Fibroblast of pulmonary artery (primary cell): ENCODE data around the gene SPNS2.

ENCODE experiments used
- DNase-seq: peaks from one replicate; pipeline ENCODE4 v3.0.0-alpha.2; 2010; ENCODE audit warnings: low read depth
- H3K4me3 ChIP-seq: replicated peaks from 2 replicates; pipeline ENCODE4 v1.5.1; 2011; ENCODE audit warnings: low read depth, mild to moderate bottlenecking, control low read depth, low read length, moderate library complexity
- TF ChIP-seq, protein P1 (sequence below): IDR thresholded peaks from 2 replicates; pipeline ENCODE4 v1.5.1; 2011; ENCODE audit warnings: mild to moderate bottlenecking, control low read depth, low read length, inconsistent platforms; ENCODE audit errors: missing control alignments

SPNS2 gene

DNA sequence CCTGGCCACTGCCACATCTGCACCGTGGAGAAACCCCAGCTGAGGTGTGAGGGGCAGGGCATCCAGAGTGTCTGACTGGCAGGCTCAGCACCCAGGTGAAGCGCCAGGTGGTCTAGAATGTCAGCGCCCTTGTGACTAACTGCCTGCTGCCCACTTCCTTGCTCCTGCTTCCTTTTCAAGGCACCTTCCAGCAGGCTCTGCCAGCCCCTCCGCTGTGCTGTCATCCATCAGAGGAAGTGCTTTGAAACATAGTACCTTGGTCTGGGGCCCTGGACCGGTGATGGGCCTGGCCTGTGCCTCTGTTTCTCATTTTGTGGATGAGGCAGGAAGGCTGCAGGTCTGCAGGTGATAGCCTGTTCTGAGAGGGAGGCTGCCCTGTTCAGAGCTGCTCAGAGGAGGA lies 5.5 kb downstream of the SPNS2 start:
- no peak overlapping the region for H3K4me3 ChIP-seq
- TF ChIP-seq, protein P1, sequence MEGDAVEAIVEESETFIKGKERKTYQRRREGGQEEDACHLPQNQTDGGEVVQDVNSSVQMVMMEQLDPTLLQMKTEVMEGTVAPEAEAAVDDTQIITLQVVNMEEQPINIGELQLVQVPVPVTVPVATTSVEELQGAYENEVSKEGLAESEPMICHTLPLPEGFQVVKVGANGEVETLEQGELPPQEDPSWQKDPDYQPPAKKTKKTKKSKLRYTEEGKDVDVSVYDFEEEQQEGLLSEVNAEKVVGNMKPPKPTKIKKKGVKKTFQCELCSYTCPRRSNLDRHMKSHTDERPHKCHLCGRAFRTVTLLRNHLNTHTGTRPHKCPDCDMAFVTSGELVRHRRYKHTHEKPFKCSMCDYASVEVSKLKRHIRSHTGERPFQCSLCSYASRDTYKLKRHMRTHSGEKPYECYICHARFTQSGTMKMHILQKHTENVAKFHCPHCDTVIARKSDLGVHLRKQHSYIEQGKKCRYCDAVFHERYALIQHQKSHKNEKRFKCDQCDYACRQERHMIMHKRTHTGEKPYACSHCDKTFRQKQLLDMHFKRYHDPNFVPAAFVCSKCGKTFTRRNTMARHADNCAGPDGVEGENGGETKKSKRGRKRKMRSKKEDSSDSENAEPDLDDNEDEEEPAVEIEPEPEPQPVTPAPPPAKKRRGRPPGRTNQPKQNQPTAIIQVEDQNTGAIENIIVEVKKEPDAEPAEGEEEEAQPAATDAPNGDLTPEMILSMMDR, result no peak
- no peak for DNase-seq

DNA sequence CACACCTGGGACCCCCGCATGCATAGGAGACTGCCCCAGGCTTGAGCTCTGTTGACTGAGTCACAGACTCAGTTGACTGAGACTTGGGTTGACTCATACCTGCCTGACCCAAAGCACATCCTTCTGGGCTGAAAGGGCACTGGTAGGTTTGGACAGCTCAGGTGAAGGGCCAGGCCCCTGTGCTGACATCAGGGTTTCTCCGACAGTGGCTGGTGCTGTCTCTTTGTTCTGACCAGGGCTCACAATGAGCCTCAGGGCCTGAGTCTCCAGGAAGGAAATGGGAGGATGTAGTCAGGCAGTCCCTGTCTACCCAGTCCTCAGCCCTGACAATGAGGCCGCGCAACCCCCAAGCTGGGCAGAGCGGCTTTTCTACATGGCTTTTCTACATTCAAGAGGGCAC lies 6.5 kb downstream of the SPNS2 start:
- TF ChIP-seq, protein P1, result no peak
- no peak overlapping the region for H3K4me3 ChIP-seq
- no peak for DNase-seq

DNA sequence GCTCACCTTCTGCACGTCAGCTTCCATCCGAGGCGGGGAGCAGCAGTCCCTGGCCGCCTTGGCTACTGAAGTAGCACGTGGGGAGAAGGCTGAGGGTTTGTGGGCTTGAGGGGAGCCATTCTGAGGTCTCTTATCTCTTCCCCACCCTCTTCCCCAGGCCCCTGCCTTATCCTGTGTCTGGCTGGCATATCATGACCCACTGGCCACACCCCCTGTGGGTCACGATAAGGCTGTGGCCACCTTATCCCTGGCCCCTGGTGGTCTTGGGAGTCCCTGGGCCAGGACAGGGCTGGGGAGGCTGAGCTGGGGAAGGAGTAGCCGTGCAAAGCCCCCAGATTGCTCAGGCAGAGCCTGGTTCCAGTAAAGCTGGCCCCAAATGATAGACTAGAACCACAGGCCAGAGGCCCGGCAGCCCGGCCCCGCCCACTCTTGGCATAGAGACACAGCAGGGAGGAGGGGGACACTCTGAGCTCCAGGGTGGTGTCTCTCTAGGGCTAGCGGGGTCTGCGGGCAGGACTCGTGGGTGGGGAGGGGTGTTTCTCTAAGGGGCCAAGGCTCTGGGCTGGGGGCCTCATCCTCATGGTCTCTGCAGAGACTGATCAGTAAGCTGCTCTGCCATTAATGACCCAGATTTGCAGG lies 7.6 kb downstream of the SPNS2 start:
- DNase-seq, result no peak
- TF ChIP-seq, protein P1, result no peak
- no peak overlapping the region for H3K4me3 ChIP-seq

DNA sequence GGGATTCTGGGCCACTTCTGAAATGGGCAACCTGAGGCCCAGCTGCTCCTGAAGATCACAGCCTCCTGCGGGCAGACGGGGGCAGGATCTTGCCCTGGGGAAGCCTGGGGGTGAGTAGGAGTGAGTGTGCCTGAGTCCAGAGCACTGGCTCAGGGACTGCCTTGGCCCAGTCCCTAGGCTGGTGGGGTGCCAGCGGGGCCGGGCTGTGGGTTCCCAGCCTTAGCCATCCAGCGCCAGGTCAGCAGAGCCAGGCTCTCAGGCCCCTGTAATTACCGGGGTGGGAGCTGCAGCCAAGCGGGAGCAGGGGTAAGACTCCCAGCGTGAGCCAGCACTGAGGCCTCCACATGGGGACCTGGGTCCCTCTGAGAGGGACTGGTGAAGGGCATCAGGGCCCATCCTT lies 8.2 kb downstream of the SPNS2 start:
- TF ChIP-seq, protein P1, result no peak
- H3K4me3 ChIP-seq, result no peak overlapping the region
- DNase-seq, result no peak

DNA sequence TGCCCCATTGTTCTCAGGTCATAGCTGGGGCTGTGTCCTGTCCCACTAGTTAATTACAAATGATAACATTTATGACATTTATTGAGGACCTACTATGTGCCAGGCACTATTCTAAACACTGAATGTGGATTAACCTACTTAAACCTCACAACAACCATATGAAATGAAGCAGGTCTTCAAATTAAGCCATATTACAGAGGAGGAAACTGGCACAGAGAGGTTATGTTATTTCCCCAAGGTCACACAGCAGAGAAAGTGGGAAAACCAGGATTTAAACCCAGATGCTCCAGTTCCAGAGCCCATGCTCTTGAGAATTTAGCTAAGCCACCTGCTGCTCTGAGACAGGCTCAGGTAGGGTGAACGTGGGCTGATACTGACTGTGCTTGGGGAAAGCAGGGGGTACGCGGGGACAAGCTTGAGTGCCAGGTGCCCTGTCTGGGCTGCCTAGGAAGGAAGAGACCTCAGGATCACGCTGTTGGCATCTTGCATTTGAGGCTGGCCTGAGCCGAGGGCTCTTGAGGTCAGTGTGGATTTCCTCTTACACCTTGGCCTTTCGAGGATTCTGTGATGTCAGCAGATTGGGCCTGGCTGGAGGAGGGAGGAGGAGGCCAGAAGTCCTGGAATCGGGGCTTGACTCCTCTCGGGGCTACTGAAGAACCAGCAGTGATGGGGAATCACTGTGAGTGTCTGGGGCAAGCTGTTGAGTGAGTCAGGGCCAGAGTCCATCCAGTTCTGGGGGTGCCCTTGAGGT lies 8.9 kb downstream of the SPNS2 start:
- no peak for DNase-seq
- no peak overlapping the region for H3K4me3 ChIP-seq
- TF ChIP-seq, protein P1, result no peak

DNA sequence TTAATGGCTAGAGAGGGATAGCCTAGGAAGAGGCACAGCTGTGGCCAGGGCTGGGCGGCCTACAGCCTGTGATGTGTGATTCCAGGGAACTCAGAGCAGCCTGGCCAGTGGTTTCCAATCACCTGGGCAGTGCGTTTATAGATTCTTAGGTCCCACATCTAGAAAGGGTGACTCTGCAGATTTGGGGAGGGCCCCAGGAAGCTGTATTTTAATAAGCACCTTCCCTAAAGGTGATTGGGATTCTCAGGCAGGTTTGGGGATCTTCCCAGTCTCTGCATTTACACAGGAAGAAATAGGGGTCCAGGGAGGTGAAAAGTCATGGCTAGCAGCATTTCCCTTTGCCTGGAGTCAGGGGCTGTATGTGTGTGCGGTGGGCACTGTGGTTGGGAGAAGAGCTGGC lies 9.5 kb downstream of the SPNS2 start:
- no peak for DNase-seq
- TF ChIP-seq, protein P1, result no peak
- H3K4me3 ChIP-seq, result no peak overlapping the region
